Fibroblast of mammary gland (primary cell): ENCODE measurements around the gene SMIM35.
A peak's percentile ranks its signal among the peaks of the same experiment; 100 is the strongest.

Experiments
- DNase-seq: peaks from one replicate; pipeline ENCODE4 v3.0.0-alpha.2; 2010; ENCODE audit warnings: low read depth
- H3K4me3 ChIP-seq: 2 replicates; pipeline ENCODE4 v1.5.1; 2011; ENCODE audit warnings: low read depth, mild to moderate bottlenecking, low read length, moderate library complexity; ENCODE audit not compliant: control insufficient read depth
- TF ChIP-seq, protein P1 (sequence below): conservative IDR thresholded peaks from 2 replicates; pipeline ENCODE4 v1.5.1; 2011; ENCODE audit warnings: low read depth, low read length, inconsistent platforms; ENCODE audit not compliant: control insufficient read depth, insufficient read depth

The SMIM35 gene

DNA sequence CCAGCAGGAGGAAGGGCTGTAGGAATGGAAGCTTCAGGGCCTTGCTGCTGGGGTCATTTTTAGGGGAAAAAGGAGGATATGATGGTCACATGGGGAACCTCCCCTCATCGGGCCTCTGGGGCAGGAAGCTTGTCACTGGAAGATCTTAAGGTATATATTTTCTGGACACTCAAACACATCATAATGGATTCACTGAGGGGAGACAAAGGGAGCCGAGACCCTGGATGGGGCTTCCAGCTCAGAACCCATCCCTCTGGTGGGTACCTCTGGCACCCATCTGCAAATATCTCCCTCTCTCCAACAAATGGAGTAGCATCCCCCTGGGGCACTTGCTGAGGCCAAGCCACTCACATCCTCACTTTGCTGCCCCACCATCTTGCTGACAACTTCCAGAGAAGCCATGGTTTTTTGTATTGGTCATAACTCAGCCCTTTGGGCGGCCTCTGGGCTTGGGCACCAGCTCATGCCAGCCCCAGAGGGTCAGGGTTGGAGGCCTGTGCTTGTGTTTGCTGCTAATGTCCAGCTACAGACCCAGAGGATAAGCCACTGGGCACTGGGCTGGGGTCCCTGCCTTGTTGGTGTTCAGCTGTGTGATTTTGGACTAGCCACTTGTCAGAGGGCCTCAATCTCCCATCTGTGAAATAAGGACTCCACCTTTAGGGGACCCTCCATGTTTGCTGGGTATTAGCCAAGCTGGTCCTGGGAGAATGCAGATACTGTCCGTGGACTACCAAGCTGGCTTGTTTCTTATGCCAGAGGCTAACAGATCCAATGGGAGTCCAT, 86.5 kb downstream of the SMIM35 start:
- TF ChIP-seq, protein P1, sequence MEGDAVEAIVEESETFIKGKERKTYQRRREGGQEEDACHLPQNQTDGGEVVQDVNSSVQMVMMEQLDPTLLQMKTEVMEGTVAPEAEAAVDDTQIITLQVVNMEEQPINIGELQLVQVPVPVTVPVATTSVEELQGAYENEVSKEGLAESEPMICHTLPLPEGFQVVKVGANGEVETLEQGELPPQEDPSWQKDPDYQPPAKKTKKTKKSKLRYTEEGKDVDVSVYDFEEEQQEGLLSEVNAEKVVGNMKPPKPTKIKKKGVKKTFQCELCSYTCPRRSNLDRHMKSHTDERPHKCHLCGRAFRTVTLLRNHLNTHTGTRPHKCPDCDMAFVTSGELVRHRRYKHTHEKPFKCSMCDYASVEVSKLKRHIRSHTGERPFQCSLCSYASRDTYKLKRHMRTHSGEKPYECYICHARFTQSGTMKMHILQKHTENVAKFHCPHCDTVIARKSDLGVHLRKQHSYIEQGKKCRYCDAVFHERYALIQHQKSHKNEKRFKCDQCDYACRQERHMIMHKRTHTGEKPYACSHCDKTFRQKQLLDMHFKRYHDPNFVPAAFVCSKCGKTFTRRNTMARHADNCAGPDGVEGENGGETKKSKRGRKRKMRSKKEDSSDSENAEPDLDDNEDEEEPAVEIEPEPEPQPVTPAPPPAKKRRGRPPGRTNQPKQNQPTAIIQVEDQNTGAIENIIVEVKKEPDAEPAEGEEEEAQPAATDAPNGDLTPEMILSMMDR, result no peak
- H3K4me3 ChIP-seq, result no peak overlapping the region
- no peak for DNase-seq

DNA sequence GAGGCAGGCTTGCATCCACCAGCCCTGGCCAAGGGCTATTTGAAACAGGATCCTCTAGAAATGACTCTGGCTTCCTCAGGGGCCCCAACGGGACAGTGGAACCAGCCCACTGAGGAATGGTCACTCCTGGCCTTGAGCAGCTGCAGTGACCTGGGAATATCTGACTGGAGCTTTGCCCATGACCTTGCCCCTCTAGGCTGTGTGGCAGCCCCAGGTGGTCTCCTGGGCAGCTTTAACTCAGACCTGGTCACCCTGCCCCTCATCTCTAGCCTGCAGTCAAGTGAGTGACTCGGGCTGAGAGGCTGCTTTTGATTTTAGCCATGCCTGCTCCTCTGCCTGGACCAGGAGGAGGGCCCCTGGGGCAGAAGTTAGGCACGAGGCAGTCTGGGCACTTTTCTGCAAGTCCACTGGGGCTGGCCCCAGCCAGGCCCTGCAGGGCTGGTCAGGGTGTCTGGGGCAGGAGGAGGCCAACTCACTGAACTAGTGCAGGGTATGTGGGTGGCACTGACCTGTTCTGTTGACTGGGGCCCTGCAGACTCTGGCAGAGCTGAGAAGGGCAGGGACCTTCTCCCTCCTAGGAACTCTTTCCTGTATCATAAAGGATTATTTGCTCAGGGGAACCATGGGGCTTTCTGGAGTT, 87.3 kb downstream of the SMIM35 start:
- no peak overlapping the region for H3K4me3 ChIP-seq
- TF ChIP-seq, protein P1, result no peak
- DNase-seq, result no peak

DNA sequence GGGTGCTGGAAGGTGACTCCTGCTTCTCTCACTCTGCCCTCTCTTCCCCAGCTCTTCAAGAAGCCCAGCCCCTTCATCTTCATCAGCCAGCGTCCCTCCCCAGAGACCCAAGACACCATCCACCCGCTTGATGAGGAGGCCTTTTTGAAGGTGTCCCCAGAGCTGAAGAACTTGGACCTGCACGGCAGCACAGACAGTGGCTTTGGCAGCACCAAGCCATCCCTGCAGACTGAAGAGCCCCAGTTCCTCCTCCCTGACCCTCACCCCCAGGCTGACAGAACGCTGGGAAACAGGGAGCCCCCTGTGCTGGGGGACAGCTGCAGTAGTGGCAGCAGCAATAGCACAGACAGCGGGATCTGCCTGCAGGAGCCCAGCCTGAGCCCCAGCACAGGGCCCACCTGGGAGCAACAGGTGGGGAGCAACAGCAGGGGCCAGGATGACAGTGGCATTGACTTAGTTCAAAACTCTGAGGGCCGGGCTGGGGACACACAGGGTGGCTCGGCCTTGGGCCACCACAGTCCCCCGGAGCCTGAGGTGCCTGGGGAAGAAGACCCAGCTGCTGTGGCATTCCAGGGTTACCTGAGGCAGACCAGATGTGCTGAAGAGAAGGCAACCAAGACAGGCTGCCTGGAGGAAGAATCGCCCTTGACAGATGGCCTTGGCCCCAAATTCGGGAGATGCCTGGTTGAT, 88.0 kb downstream of the SMIM35 start:
- H3K4me3 ChIP-seq, result no peak overlapping the region
- DNase-seq, result no peak
- TF ChIP-seq, protein P1, result no peak

DNA sequence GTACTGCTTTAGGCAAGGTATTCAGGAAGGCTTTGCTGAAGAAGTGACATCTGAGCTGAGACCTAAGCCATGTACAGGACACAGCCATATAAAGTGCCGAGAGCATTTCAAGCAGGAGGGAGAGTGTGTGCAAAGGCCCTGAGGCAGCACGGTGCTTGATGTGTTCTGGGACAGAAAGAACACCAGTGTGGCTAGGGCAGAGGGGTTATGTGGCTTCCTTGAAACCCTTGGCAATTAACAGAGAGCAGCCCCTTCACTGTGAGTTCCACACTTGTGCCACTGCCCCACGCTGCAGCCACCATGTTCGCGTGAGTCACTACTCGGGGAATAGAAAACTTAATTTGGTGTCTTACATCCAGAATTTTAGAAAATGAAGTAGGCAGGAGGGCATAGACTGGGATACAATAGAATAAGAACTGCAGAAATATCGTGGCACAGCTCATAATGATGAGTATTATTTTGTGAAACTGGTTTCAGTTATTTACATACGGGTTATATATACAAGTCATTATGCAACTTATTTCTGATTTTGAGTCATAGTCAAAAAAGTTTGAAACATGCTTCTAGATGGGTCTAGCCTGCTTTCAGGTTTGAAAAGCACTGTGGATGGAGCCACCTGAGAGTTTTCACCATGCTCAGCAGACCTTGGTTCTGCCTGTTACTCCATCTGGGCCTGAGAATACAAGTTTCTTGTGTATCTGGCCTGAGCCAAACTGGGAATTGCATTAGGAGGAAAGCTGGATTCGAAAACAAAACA, 88.8 kb downstream of the SMIM35 start:
- TF ChIP-seq, protein P1, result no peak
- no peak for DNase-seq
- H3K4me3 ChIP-seq, result no peak overlapping the region

DNA sequence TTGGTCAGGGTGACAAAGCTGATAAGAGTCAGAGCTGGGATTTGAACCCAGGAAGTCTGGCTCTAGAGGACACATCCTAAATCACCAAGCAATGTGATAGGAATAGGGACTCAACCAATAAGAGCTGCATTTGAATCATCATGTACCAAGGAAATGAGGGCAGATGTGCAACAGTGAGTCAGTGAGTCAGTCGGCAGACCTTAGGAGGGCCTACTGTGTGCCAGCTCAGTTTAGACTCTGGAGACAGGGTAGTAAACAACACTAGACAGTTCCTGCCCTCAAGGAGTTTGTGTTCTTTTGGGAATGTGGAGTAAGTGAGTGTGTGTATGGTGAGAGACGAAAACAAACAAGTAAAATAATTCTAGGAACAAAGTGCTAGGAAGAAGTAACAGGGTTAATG, 89.4 kb downstream of the SMIM35 start:
- peak; percentile 8 for DNase-seq
- H3K4me3 ChIP-seq, result no peak overlapping the region
- TF ChIP-seq, protein P1, result no peak

DNA sequence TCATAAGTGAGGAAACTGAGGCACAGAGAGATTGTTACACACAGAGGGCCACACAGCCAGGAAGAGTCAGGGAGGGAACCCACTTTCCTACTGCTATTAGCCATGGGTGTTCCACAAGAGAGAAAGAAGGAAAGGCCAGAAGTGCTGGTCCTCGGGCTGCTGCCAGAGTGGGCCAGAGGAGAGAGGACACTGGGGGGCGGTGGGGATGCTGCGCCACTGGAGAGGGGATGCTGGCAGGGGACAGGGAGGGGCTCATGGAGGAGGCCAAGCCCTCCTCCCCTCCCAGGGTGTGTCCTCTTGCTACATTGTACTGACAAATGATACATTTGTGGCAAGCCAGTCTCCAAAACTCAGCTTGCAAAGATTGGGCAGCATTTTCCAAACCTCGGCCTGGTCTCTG, 90.7 kb downstream of the SMIM35 start:
- TF ChIP-seq, protein P1, result no peak
- no peak for DNase-seq
- H3K4me3 ChIP-seq, result no peak overlapping the region
